22Rv1 (cell line): ENCODE data around the gene P2RY1.

Experiments used
- H3K27ac ChIP-seq: fragments of 450-650 bp; 2 replicates; pipeline ENCODE4 v1.5.1; 2017
- ZFX ChIP-seq: fragments of 450-650 bp; IDR thresholded peaks from 2 replicates; pipeline ENCODE4 v1.6.1; 2017; ENCODE audit warnings: antibody characterized with exemption, borderline replicate concordance
- TF ChIP-seq, protein P1 (sequence below): fragments of 450-650 bp; IDR thresholded peaks from 2 replicates; pipeline ENCODE4 v1.5.1; 2017; ENCODE audit warnings: mild to moderate bottlenecking

P2RY1 gene

DNA sequence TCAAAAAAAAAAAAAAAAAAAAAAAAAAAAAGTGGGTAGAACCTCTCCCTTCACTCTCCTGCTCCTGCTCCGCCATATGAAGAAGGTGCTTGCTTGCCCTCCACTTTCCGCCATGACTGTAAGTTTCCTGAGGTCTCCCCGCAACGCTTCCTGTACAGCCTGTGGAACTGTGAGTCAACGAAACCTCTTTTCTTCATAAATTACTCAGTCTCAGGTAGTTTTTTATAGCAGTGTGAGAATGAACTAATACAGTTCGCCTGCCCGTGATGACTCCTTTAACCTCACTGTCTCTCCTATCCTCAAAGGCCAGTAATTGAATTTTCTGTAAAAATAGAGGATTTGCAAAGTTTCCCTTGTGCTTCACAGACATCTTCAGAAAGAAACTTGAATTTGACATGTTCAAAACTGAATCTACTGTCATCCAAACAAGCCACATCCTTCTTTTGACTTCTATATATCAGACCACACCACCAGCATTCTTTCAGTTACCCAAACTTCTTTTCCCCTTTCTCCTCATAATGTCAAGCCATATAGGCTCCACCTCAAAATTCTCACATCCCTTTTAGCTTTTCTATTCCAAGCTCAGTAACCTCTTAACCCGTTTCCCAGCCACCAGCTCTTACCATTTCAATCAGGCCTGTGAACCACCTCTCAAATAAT is 44.3 kb downstream of the P2RY1 start:
- TF ChIP-seq, protein P1, sequence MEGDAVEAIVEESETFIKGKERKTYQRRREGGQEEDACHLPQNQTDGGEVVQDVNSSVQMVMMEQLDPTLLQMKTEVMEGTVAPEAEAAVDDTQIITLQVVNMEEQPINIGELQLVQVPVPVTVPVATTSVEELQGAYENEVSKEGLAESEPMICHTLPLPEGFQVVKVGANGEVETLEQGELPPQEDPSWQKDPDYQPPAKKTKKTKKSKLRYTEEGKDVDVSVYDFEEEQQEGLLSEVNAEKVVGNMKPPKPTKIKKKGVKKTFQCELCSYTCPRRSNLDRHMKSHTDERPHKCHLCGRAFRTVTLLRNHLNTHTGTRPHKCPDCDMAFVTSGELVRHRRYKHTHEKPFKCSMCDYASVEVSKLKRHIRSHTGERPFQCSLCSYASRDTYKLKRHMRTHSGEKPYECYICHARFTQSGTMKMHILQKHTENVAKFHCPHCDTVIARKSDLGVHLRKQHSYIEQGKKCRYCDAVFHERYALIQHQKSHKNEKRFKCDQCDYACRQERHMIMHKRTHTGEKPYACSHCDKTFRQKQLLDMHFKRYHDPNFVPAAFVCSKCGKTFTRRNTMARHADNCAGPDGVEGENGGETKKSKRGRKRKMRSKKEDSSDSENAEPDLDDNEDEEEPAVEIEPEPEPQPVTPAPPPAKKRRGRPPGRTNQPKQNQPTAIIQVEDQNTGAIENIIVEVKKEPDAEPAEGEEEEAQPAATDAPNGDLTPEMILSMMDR, result no peak
- TF ChIP-seq ZFX, result no peak
- H3K27ac ChIP-seq, result no peak overlapping the region

DNA sequence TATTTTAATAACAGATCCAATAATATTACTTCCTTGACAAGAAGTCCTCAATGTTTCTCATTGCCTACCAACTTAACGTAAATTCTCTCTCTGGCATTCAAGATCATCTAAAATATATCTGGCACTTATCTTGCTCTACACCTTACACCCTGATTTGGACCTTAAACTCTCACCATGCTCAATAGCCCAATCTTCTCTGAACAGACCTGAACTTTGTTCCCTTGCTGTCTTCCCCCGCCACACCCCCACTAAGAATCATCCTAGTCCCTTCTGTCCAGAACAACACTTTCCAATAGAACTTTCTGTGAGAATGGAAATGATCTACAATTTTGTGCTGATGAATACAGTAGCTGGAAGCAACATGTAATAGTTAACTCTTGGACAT is 44.9 kb downstream of the P2RY1 start:
- TF ChIP-seq, protein P1, result no peak
- no peak for TF ChIP-seq ZFX
- no peak overlapping the region for H3K27ac ChIP-seq

DNA sequence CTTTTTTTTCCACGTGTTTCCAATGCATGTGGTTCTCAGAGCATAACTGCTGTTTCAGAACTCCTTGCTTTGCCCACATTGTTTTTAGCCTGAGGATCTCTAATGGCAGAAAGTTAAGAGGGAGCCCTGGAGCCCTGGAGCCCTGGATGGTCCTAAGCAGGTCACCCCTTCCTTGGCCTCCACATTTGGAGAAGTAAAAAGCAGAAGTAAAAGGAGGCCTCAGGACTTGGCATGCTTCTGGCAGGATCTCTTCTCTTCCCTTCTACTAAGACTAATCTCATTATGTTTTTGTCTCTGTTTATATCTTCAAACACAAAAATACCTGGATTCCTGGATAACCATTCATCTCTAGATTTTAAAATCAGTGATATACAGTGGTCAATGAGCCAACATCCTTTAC is 50.1 kb downstream of the P2RY1 start:
- H3K27ac ChIP-seq, result no peak overlapping the region

More for the DNA sequence above, 50.1 kb downstream of the P2RY1 start:
- no peak for TF ChIP-seq ZFX
- TF ChIP-seq, protein P1, result no peak
